ENCODE data around the gene NPM1. TPM values are rescaled to one million over a fixed set of nuclear protein-coding genes. Genes with fewer than 3 reads are reported as not detected.

NPM1 gene
- total RNA-seq, 4 donors from 2014 or later, result 388 to 648 (median 553) TPM

GRCh38 chr5:171431251-171431777 lies 43.7 kb downstream of the NPM1 start:
- DNase-seq (ENCODE audit: extremely low spot score), result no peak
- Histone ChIP-seq H3K36me3 (no peaks in the 10 kb centered on the region), H3K4me3 (no peak overlapping the region), H3K4me1 (peaks cover 0 to 5% (median 0%) of the 10 kb centered on the region in 4 donors), H3K27ac (replicated peaks in 1 of 4) (no peak overlapping the region), H3K9me3 (no peaks in the 10 kb centered on the region), H3K27me3 (no peaks in the 10 kb centered on the region)
- WGBS, result 97% methylated on average over 7 of the region's 7 CpGs
- intact Hi-C loops (cut with DNase I), result no loop called here
- TF ChIP-seq EP300 (IDR thresholded peaks at IDR 0.05) (no peak), POLR2A (IDR thresholded peaks at IDR 0.05; ENCODE audit: low read depth) (no peak), POLR2AphosphoS5 (IDR thresholded peaks at IDR 0.05) (no peak)
- TF ChIP-seq, protein P1, sequence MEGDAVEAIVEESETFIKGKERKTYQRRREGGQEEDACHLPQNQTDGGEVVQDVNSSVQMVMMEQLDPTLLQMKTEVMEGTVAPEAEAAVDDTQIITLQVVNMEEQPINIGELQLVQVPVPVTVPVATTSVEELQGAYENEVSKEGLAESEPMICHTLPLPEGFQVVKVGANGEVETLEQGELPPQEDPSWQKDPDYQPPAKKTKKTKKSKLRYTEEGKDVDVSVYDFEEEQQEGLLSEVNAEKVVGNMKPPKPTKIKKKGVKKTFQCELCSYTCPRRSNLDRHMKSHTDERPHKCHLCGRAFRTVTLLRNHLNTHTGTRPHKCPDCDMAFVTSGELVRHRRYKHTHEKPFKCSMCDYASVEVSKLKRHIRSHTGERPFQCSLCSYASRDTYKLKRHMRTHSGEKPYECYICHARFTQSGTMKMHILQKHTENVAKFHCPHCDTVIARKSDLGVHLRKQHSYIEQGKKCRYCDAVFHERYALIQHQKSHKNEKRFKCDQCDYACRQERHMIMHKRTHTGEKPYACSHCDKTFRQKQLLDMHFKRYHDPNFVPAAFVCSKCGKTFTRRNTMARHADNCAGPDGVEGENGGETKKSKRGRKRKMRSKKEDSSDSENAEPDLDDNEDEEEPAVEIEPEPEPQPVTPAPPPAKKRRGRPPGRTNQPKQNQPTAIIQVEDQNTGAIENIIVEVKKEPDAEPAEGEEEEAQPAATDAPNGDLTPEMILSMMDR (IDR thresholded peaks at IDR 0.05), result no peak

DNA sequence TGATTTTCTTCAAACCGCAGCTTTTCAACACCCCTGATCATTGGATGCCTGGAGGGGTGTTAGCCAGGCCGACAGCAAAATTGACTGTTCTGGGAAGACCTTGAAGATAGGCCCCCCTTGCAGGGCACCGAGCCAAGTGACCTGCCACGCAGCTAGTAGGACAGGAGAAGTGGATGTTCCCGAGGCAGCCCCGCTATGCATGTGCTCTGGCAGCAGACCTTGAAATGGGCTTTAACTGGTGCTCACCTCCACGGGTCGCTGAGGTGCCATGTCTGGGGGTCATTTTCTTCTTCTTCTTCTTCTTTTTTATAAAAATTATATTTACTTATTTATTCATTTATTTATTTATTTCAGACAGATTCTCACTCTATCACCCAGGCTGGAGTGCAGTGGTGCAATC lies 44.4 kb downstream of the NPM1 start:
- peaks cover 0 to 5% (median 0%) of the 10 kb centered on the region in 4 donors for H3K4me1 ChIP-seq
- no peaks in the 10 kb centered on the region for H3K9me3 ChIP-seq
- TF ChIP-seq EP300 (IDR thresholded peaks at IDR 0.05), result no peak
- TF ChIP-seq, protein P1 (IDR thresholded peaks at IDR 0.05), result no peak
- no peak for TF ChIP-seq POLR2AphosphoS5 (IDR thresholded peaks at IDR 0.05)
- TF ChIP-seq POLR2A (IDR thresholded peaks at IDR 0.05; ENCODE audit: low read depth), result no peak
- H3K27me3 ChIP-seq, result no peaks in the 10 kb centered on the region
- WGBS, result 91% methylated on average over 7 of the region's 8 CpGs
- no peaks in the 10 kb centered on the region for H3K36me3 ChIP-seq
- no peak overlapping the region for H3K4me3 ChIP-seq
- no peak for DNase-seq (ENCODE audit: extremely low spot score)
- H3K27ac ChIP-seq (replicated peaks in 1 of 4), result no peak overlapping the region
- intact Hi-C loops (cut with DNase I), result no loop called here

- no peaks in the 10 kb centered on the region for H3K9me3 ChIP-seq
- intact Hi-C loops (cut with DNase I), result no loop called here
- peaks cover 0 to 8% (median 0%) of the 10 kb centered on the region in 4 donors for H3K4me1 ChIP-seq
- H3K36me3 ChIP-seq, result no peaks in the 10 kb centered on the region
- TF ChIP-seq POLR2AphosphoS5 (IDR thresholded peaks at IDR 0.05) (no peak), POLR2A (IDR thresholded peaks at IDR 0.05; ENCODE audit: low read depth) (no peak), EP300 (IDR thresholded peaks at IDR 0.05) (no peak)
- TF ChIP-seq, protein P1 (IDR thresholded peaks at IDR 0.05), result no peak
- H3K4me3 ChIP-seq, result no peak overlapping the region
- 88% methylated on average over 14 of the region's 16 CpGs for WGBS
- H3K27ac ChIP-seq (replicated peaks in 1 of 4), result no peak overlapping the region
- H3K27me3 ChIP-seq, result no peaks in the 10 kb centered on the region
- no peak for DNase-seq (ENCODE audit: extremely low spot score)
These were observed 45.1 kb downstream of the NPM1 start for GRCh38 chr5:171432583-171433351.

- Histone ChIP-seq H3K9me3 (no peaks in the 10 kb centered on the region), H3K36me3 (no peaks in the 10 kb centered on the region), H3K27ac (replicated peaks in 1 of 4) (no peak overlapping the region), H3K4me3 (no peak overlapping the region), H3K27me3 (no peaks in the 10 kb centered on the region), H3K4me1 (peaks cover 0 to 11% (median 0%) of the 10 kb centered on the region in 4 donors)
- 76% methylated on average over 6 of the region's 6 CpGs for WGBS
- DNase-seq (ENCODE audit: extremely low spot score), result no peak
- intact Hi-C loops (cut with DNase I), result no loop called here
- TF ChIP-seq, protein P1 (IDR thresholded peaks at IDR 0.05), result no peak
- TF ChIP-seq EP300 (IDR thresholded peaks at IDR 0.05) (no peak), POLR2AphosphoS5 (IDR thresholded peaks at IDR 0.05) (no peak), POLR2A (IDR thresholded peaks at IDR 0.05; ENCODE audit: low read depth) (no peak)
These were observed 45.7 kb downstream of the NPM1 start for GRCh38 chr5:171433352-171433698.
